Retinal pigment epithelial cell (primary cell): ENCODE data around the gene NEMF.
"Not testable (repeated sequence)": the region's sequence is repeated elsewhere in the genome, so short reads cannot be mapped to it uniquely, and the experiment has no call there.

Experiments used
- DNase-seq: peaks from one replicate; pipeline ENCODE4 v3.0.0-alpha.2; 2010; ENCODE audit warnings: low read depth
- H3K4me3 ChIP-seq: 2 replicates; pipeline ENCODE4 v1.5.1; 2011; ENCODE audit warnings: mild to moderate bottlenecking, low read length, control low read depth, moderate library complexity
- TF ChIP-seq, protein P1 (sequence below): conservative IDR thresholded peaks from 2 replicates; pipeline ENCODE4 v1.5.1; 2011; ENCODE audit warnings: low read depth, low read length, control low read depth, inconsistent platforms

The NEMF gene

DNA sequence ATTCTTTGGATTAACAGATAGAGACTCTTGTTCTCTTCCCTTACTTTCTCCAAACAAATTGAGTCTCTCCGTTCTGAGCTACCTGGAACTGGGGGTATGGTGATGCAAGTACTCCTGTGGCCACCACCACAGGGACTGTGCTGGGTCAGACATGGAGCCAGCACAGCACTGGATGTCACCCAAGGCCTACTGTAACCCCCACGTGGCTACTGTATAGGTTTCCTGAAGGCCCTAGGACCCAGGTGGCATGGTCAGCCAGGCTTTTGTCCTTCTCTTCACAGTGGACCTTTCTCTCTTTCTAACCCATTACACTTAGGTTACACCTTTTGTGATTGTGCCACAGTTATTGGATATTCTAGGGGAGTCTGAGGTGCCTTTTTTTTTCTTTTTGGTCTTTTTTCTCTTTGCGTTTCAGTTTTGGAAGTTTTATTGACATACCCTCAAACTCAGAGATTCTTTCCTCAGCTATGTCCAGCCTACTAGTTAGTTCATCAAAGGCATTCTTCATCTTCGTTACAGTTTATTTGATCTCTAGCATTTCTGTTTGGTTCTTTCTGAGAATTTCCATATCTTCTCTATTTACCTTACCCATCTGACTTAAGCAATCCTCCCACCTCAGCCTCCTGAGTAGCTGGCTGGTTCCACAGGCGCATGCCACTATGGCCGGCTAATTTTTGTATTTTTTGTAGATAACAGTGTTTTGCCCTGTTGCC lies 90.6 kb downstream of the NEMF start:
- TF ChIP-seq, protein P1, sequence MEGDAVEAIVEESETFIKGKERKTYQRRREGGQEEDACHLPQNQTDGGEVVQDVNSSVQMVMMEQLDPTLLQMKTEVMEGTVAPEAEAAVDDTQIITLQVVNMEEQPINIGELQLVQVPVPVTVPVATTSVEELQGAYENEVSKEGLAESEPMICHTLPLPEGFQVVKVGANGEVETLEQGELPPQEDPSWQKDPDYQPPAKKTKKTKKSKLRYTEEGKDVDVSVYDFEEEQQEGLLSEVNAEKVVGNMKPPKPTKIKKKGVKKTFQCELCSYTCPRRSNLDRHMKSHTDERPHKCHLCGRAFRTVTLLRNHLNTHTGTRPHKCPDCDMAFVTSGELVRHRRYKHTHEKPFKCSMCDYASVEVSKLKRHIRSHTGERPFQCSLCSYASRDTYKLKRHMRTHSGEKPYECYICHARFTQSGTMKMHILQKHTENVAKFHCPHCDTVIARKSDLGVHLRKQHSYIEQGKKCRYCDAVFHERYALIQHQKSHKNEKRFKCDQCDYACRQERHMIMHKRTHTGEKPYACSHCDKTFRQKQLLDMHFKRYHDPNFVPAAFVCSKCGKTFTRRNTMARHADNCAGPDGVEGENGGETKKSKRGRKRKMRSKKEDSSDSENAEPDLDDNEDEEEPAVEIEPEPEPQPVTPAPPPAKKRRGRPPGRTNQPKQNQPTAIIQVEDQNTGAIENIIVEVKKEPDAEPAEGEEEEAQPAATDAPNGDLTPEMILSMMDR: no peak
- DNase-seq: no peak
- H3K4me3 ChIP-seq: no peak overlapping the region

DNA sequence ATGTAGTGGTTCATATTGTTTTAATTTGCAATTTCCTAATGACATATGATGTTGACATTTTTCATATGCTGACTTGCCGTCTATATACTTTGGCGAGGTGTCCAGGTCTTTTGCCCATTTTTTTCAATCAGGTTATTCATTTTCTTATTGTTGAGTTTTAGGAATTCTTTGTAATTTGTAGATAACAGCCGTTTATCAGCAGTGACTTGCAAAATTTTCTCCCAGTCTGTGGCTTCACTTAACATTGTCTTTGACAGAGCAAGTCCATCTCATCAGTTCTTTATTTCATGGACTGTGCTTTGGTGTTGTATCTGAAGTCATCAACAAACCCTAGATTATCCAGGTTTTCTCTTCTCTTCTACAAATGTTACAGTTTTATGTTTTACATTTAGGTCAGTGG lies 97.2 kb downstream of the NEMF start:
- no peak overlapping the region for H3K4me3 ChIP-seq
- TF ChIP-seq, protein P1: no peak

DNA sequence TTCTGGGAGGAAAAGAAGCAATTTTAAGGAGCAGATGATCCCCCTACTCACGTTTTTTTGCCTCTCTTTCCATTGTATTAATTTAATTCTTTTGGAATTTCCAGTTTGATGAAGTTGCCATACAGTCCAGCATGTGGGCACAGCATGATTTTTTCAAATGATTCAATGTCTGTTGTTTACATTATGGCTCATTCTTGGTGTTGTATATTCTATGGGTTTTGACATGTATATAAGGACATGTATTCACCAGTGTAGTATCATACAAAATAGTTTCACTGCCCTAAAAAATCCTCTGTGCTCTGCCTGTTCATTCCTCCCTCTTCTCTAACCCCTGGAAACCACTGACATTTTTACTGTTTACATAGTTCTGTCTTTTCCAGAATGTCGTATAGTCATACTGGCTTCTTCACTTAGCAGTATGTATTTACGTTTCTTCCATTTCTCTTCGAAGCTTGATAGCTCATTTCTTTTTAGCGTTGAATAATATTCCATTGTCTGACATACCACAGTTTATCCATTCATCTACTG lies 98.0 kb downstream of the NEMF start:
- TF ChIP-seq, protein P1: no peak
- no peak for DNase-seq
- no peak overlapping the region for H3K4me3 ChIP-seq

More for the DNA sequence above, 97.2 kb downstream of the NEMF start:
- DNase-seq: no peak

DNA sequence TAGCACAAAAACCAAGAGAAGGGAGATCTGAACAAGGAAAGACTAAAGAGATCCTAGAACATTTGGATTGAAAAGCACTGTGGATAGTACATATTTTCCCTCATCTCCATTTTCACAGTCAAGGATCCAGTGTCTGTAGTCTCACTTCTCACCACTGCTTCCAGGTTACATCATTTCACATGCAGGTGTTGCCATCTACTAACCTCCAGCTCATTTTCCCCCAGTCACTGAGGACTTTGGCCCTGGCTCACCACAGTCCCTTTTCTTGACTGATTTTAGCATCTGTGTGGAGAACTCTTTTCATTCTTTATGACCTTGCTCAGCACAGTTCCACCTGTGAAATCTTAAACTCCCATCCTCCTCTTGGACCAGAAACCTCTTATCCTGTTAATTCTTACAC lies 106.1 kb downstream of the NEMF start:
- not testable (repeated sequence) for DNase-seq, H3K4me3 ChIP-seq

DNA sequence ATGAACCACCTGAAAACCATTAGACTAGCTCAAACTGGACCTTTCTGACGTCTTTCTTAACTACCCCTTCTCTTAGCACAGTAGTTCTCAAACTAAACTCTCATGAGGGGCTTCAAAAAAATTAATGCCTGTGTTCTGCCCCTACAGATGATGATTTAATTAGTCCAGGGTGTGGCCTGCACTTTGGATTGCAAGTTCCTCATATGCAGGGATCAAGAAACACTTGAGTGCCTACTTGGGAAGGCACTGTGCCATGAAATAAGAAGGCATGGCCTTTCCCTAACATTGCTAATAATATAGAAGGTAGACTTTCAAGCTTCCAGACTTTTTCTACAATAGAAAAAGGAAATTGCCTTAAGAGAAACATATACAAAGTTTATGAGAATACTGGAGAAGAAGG lies 107.4 kb downstream of the NEMF start:
- TF ChIP-seq, protein P1: no peak
- no peak overlapping the region for H3K4me3 ChIP-seq
- no peak for DNase-seq

DNA sequence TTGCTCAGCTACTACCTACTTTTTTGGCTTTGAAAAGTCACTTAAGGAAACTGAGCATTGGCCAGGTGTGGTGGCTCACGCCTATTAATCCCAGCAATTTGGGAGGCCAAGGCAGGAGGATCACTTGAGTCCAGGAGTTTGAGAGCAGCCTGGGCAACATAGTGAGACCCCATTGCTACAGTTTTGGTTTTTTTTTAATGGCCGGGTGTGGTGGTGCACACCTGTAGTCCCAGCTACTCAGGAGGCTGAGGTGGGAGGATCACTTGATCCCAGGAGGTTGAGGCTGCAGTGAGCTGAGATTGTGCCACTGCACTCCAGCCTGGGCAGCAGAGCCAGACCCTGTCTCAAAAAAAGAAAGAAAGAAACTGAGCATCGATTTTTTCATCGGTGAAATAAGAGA lies 116.9 kb downstream of the NEMF start:
- H3K4me3 ChIP-seq, DNase-seq: not testable (repeated sequence)

DNA sequence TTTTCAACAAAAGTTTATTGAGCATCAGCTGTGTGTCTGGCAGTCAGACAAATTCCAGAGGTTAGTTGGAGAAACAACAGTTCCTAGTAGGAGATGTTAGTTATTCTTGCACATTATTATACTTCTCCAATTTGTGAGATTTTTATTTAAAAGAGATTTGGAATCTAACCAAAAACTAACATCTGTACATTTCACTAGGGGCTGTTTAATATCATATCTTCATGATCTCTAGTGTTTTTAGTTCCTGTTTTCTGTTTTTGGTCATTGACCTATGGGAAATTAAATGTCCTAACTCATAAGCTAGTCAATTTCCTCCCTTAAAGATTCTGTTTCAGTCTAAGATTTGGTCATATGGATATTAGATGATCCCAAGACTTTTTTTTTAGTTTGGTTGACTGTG lies 118.8 kb downstream of the NEMF start:
- TF ChIP-seq, protein P1: no peak
- H3K4me3 ChIP-seq: no peak overlapping the region
- no peak for DNase-seq

DNA sequence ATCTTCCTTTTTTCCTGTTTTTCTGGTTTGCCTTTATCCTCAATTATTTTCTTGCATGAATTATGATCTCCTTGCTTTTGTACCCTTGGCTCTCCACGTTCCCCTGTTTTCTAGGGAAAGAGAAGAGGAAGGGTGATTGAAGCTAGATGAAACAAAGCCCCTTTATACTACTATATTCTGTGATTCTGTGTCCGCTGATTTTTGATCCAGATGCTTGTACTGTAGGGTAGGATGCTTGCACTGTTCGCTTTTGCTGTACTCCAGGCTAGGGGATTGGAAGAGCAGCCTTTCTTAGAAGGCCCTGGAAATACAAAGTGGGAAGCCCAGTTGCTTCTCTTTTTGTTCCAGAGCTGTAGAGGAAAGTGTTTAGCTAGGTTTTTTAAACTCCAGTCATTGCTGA lies 119.7 kb downstream of the NEMF start:
- DNase-seq: no peak
- H3K4me3 ChIP-seq: no peak overlapping the region
- TF ChIP-seq, protein P1: no peak
